Keratinocyte (primary cell): Measurements from ENCODE around the gene PERP. TPM values are rescaled to one million over a fixed set of nuclear protein-coding genes. Genes with fewer than 3 reads are reported as not detected.
"Not testable (repeated sequence)": the region's sequence is repeated elsewhere in the genome, so short reads cannot be mapped to it uniquely, and the experiment has no call there.

Experiments used
- DNase-seq: peaks from one replicate; pipeline ENCODE4 v3.0.0-alpha.2; 2011; ENCODE audit warnings: low read depth, missing footprints, low spot score
- FAIRE-seq: peaks from 2 replicates; lab custom pipeline; 2011; peaks lifted over from hg19 to GRCh38; lab: Jason Lieb, UNC
- H2AFZ ChIP-seq: 2 replicates; pipeline ENCODE4 v1.6.0; 2012; ENCODE audit warnings: low read length, control low read depth, inconsistent platforms; ENCODE audit not compliant: control insufficient read depth
- H3K27ac ChIP-seq: 2 replicates; pipeline ENCODE4 v1.5.1; 2011; ENCODE audit warnings: low read length; ENCODE audit not compliant: control insufficient read depth, insufficient read depth
- H3K27me3 ChIP-seq: 3 replicates; pipeline ENCODE4 v1.6.0; 2011; ENCODE audit warnings: low read length; ENCODE audit not compliant: control insufficient read depth, insufficient read depth; ENCODE audit errors: extremely low read depth
- H3K36me3 ChIP-seq, 2 experiments: 2 replicates in 1 of 2; 3 replicates in 1 of 2; pipeline ENCODE4 v1.5.1; 2011; ENCODE audit warnings: low read length in 2 of 2, mild to moderate bottlenecking in 1 of 2; ENCODE audit not compliant: control insufficient read depth in 2 of 2, insufficient read depth in 2 of 2; ENCODE audit errors: extremely low read depth in 1 of 2
- H3K4me1 ChIP-seq: 3 replicates; pipeline ENCODE4 v1.5.1; 2011; ENCODE audit warnings: low read length; ENCODE audit not compliant: control insufficient read depth, insufficient read depth; ENCODE audit errors: extremely low read depth
- H3K4me2 ChIP-seq: 3 replicates; pipeline ENCODE4 v1.6.0; 2011; ENCODE audit warnings: low read depth, low read length; ENCODE audit not compliant: control insufficient read depth, insufficient read depth; ENCODE audit errors: extremely low read depth
- H3K4me3 ChIP-seq, 3 experiments: fragments of 200-600 bp in 1 of 3; sonication (generic) in 1 of 3; 2 replicates in 2 of 3; 3 replicates in 1 of 3; pipeline ENCODE4 v1.5.1; 2011 to 2016; ENCODE audit warnings: low read length in 3 of 3, mild to moderate bottlenecking in 3 of 3, control low read depth in 2 of 3, inconsistent platforms in 1 of 3, low read depth in 1 of 3, mixed read lengths in 1 of 3, mixed run types in 1 of 3, moderate library complexity in 1 of 3; ENCODE audit not compliant: control insufficient read depth in 2 of 3, insufficient read depth in 2 of 3; ENCODE audit errors: extremely low read depth in 1 of 3
- H3K79me2 ChIP-seq: 2 replicates; pipeline ENCODE4 v1.6.0; 2012; ENCODE audit warnings: low read length; ENCODE audit not compliant: control insufficient read depth, insufficient read depth
- H3K9ac ChIP-seq: 3 replicates; pipeline ENCODE4 v1.6.0; 2011; ENCODE audit warnings: low read length; ENCODE audit not compliant: control insufficient read depth, insufficient read depth; ENCODE audit errors: extremely low read depth
- H3K9me1 ChIP-seq: 3 replicates; pipeline ENCODE4 v1.6.0; 2011; ENCODE audit warnings: low read length; ENCODE audit not compliant: control insufficient read depth, insufficient read depth; ENCODE audit errors: extremely low read depth
- H3K9me3 ChIP-seq: 2 replicates; pipeline ENCODE4 v1.5.1; 2012; ENCODE audit warnings: low read depth, low read length; ENCODE audit not compliant: control insufficient read depth
- H4K20me1 ChIP-seq: 3 replicates; pipeline ENCODE4 v1.6.0; 2011; ENCODE audit warnings: low read length; ENCODE audit not compliant: control insufficient read depth, insufficient read depth; ENCODE audit errors: extremely low read depth
- CTCF ChIP-seq, 3 experiments: IDR thresholded peaks in 1 of 3; conservative IDR thresholded peaks in 1 of 3; optimal IDR thresholded peaks in 1 of 3; 2 replicates in 2 of 3; 3 replicates in 1 of 3; pipeline versions ENCODE3 to v1.5.1; 2011; ENCODE audit warnings: low read length in 3 of 3, mild to moderate bottlenecking in 3 of 3, moderate library complexity in 2 of 3, control low read depth in 1 of 3, inconsistent platforms in 1 of 3; ENCODE audit not compliant: insufficient read depth in 2 of 3; ENCODE audit errors: extremely low read depth in 1 of 3
- EZH2 ChIP-seq: IDR thresholded peaks from one replicate; pipeline ENCODE4 v1.6.1; 2012; ENCODE audit warnings: inconsistent platforms, mild to moderate bottlenecking, low read length, moderate library complexity
- dilution Hi-C: fragments of 300-500 bp; cut with MboI; formaldehyde crosslinking; loops from one replicate; pipeline ENCODE4 v1.7.0; 2020; ENCODE audit warnings: low sequenced_read_pairs; ENCODE audit not compliant: extremely low pct_ligation_motif_present
- polyA plus RNA-seq, 5 experiments: library from polyadenylated mRNA; depleted of rRNA in 3 of 5; stranded (reverse) in 3 of 5; stranded (forward) in 1 of 5; unstranded in 1 of 5; fragments of >200 nt; gene quantifications; 1 replicate in 1 of 5; 2 replicates in 3 of 5; 3 replicates in 1 of 5; pipeline versions ENCODE4 v1.2.1 to v1.2.3, GENCODE V29; 2011 to 2012; ENCODE audit warnings: missing spikeins in 2 of 5, low read depth in 1 of 5, low replicate concordance in 1 of 5

PERP gene
- polyA plus RNA-seq, 1 donor (not counting 4 experiments of a cell fraction or from before 2014, with no cell fraction given): 525 TPM

- Histone ChIP-seq H4K20me1 (no peaks in the 10 kb centered on the region), H3K27ac (no peak overlapping the region), H3K4me3 (no peak overlapping the region), H2AFZ (no peak overlapping the region), H3K9me3 (peaks cover 2% of the 10 kb centered on the region), H3K79me2 (no peaks in the 10 kb centered on the region), H3K4me2 (no peak overlapping the region), H3K36me3 (no peaks in the 10 kb centered on the region), H3K9me1 (peaks cover under 1% of the 10 kb centered on the region), H3K9ac (no peak overlapping the region), H3K4me1 (peaks cover 11% of the 10 kb centered on the region), H3K27me3 (no peaks in the 10 kb centered on the region)
- DNase-seq: no peak
- dilution Hi-C loops: no loop called here
- no peak for FAIRE-seq
- TF ChIP-seq EZH2 (no peak), CTCF (optimal IDR thresholded peaks at IDR 0.05 in 1 of 3, IDR thresholded peaks at IDR 0.05 in 1 of 3, conservative IDR thresholded peaks at IDR 0.05 in 1 of 3; ENCODE audit: extremely low read depth in 1 of 3, insufficient read depth in 2 of 3, low read length in 3 of 3) (no peak)
Observed at GRCh38 chr6:138082232-138082631, 25.0 kb downstream of the PERP start.

DNA sequence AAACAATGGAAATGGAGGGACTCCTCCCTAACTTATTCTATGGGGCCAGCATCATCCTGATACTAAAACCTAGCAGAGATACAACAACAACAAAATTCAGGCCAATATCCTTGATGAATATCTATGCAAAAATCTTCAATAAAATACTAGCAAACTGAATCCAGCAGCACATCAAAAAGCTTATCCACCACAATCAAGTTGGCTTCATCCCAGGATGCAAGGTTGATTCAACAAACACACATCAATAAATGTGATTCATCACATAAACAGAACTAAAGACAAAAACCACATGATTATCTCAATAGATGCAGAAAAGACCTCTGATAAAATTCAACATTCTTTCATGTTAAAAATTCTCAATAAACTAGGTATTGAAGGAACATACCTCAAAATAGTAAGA lies 27.7 kb downstream of the PERP start:
- FAIRE-seq, H3K4me2 ChIP-seq, H3K36me3 ChIP-seq, H3K9ac ChIP-seq, H3K27me3 ChIP-seq, H3K4me1 ChIP-seq, H4K20me1 ChIP-seq, H3K9me3 ChIP-seq, H3K79me2 ChIP-seq, dilution Hi-C loops, H3K9me1 ChIP-seq, H2AFZ ChIP-seq, H3K4me3 ChIP-seq, DNase-seq, H3K27ac ChIP-seq: not testable (repeated sequence)

DNA sequence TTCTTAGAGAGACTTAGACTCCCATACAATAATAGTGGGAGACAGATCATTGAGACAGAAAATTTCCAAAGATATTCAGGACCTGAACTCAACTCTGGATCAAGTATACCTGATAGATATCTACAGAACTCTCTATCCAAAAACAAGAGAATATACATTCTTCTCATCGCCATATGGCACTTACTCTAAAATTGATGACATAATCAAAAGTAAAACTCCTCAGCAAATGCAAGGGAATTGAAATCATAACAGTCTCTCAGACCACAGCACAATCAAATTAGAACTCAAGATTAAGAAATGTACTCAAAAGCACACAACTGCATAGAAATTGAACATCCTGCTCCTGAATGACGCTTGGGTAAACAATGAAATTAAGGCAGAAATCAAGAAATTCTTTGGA lies 28.7 kb downstream of the PERP start:
- no peak overlapping the region for H3K9ac ChIP-seq
- no peak overlapping the region for H3K4me3 ChIP-seq
- TF ChIP-seq EZH2 (no peak), CTCF (optimal IDR thresholded peaks at IDR 0.05 in 1 of 3, IDR thresholded peaks at IDR 0.05 in 1 of 3, conservative IDR thresholded peaks at IDR 0.05 in 1 of 3; ENCODE audit: extremely low read depth in 1 of 3, insufficient read depth in 2 of 3, low read length in 3 of 3) (no peak)
- no peaks in the 10 kb centered on the region for H3K4me1 ChIP-seq
- H3K4me2 ChIP-seq: no peak overlapping the region
- FAIRE-seq (no peak), DNase-seq (no peak)
- H3K79me2 ChIP-seq: no peaks in the 10 kb centered on the region
- H3K27ac ChIP-seq: no peak overlapping the region
- H3K9me1 ChIP-seq: no peaks in the 10 kb centered on the region
- H4K20me1 ChIP-seq: no peaks in the 10 kb centered on the region
- no peaks in the 10 kb centered on the region for H3K27me3 ChIP-seq
- H3K9me3 ChIP-seq: peaks cover 2% of the 10 kb centered on the region
- H2AFZ ChIP-seq: no peak overlapping the region
- no peaks in the 10 kb centered on the region for H3K36me3 ChIP-seq
- dilution Hi-C loops: no loop called here
